GM12872 (cell line): ENCODE results near the gene RAET1G.

Source experiments
- CTCF ChIP-seq: IDR thresholded peaks from 3 replicates; pipeline ENCODE4 v1.5.1; 2011; ENCODE audit warnings: low read depth, mild to moderate bottlenecking, low read length, moderate library complexity; ENCODE audit not compliant: insufficient read depth

The RAET1G gene

GRCh38 chr6:149922642-149923326 is at the start of gene RAET1G:
Gene RAET1G (minus strand): TSS chr6:149923121. CDS start chr6:149923010, 111 bp downstream.
- no peak for TF ChIP-seq CTCF

- TF ChIP-seq CTCF: no peak
Observed at GRCh38 chr6:149969635-149970034, 46.7 kb upstream of the RAET1G start.

- no peak for TF ChIP-seq CTCF
Observed at GRCh38 chr6:149967591-149967990, 44.7 kb upstream of the RAET1G start.

- TF ChIP-seq CTCF: no peak
Observed at GRCh38 chr6:149965194-149966020, 42.5 kb upstream of the RAET1G start.

- no peak for TF ChIP-seq CTCF
Observed at GRCh38 chr6:149964308-149965193, 41.6 kb upstream of the RAET1G start.

GRCh38 chr6:149963462-149964307 is 40.8 kb upstream of the RAET1G start, which contains the start of gene ULBP1:
Gene ULBP1 (plus strand): TSS chr6:149963943. CDS start chr6:149964050, 107 bp downstream.
- TF ChIP-seq CTCF: no peak
